Measurements from ENCODE around the gene BCAN.

- TF ChIP-seq POLR2A (IDR thresholded peaks at IDR 0.05) (no peak), CTCF (IDR thresholded peaks at IDR 0.05 in 8 of 11, conservative IDR thresholded peaks at IDR 0.05 in 3 of 11) (no peak)
These were observed 49.9 kb downstream of the BCAN start for GRCh38 chr1:156691665-156692440.

Measured in spleen (tissue), 7 donors.